ENCODE data around the gene NEK6. TPM values are rescaled to one million over a fixed set of nuclear protein-coding genes. Genes with fewer than 3 reads are reported as not detected.

The NEK6 gene
- total RNA-seq, 4 donors from 2014 or later: 25.3 to 53.1 (median 43.3) TPM

DNA sequence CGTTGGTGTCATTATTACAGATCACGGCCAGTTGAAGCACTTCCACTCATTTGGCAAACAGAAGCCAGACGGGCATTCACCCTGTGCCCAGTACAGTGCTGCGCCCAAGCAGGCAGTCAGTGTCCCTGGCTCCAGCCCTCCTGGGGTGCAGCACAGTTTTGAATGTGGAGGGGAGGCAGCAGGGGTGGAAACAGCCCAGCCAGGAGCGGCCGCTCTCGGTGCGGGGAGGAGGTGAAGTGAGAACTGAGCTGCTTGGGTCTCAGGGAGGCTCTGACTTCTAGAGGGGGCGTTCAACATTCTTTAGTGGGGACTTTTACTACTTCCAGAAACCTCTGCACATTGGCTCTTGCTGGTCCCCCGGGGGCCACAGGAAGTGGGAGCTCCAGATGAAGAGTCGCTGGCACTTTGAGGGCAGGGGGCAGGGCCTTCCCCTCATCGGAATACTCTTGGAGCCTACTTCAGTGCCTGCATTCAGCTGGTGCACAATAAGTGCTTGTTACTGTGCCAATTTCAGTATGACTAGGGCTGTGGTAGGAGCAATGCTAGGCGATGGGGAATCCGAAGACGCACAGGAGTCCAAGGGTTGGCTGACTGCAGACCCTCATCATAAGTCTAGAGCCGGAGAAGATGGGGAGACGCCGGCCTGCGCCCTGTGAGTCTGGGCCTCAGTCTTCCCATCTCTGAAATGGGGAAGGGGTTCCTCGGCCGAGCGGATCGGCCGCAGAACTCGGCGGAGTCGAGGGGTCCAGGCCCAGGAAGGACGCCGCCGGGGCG, 492 bp upstream of the NEK6 start:
- no peak for DNase-seq (ENCODE audit: low spot score in 2 of 2)
- Histone ChIP-seq H3K9me3 (no peaks in the 10 kb centered on the region), H3K36me3 (no peaks in the 10 kb centered on the region), H3K4me1 (peaks cover 0 to 44% (median 25%) of the 10 kb centered on the region in 4 donors), H3K27ac (peak overlapping the region; percentile 43 to 97 (median 74)), H3K27me3 (no peaks in the 10 kb centered on the region), H3K4me3 (peak overlapping the region; percentile 26 to 73 (median 49))
- no peak for TF ChIP-seq EP300 (IDR thresholded peaks at IDR 0.05)
- 38 to 44% methylated on average over 16 to 19 of the region's 31 CpGs for WGBS, 2 donors

DNA sequence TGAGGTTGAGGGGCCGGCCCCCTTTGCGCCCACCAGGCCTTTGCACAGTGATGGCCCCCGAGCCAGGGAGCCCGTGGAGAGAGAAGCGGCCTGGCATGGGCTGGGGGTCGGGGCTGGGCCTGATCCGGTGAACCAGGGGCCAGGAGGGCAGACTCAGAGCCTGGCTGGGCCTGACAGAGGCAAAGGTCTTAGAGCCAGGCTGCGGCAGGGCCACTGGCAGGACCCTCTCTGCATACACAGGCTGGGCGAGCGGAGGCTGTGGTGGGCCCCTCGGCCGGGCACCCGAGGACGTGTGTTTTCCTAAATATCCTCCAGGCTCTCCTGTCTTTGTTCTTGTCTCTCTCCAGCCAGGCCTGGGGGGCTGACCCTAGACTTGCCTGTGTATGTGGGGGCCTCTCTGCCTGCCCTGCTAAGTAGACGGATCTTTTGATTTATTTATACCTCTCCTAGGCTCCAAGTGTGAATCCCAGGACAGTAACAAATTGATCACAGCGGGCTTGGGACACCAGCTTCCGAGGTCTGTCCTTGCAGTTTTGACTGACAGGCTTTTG, 933 bp downstream of the NEK6 start:
- DNase-seq (ENCODE audit: low spot score in 2 of 2): no peak
- Histone ChIP-seq H3K4me3 (peak overlapping the region; percentile 62 to 84 (median 76)), H3K9me3 (no peaks in the 10 kb centered on the region), H3K27me3 (no peaks in the 10 kb centered on the region), H3K36me3 (no peaks in the 10 kb centered on the region), H3K27ac (peak overlapping the region; percentile 82 to 98 (median 92)), H3K4me1 (peaks cover 0 to 56% (median 39%) of the 10 kb centered on the region in 4 donors)
- TF ChIP-seq POLR2A (IDR thresholded peaks at IDR 0.05) (peak in 1 of 2 donors; percentile 4), CTCF (IDR thresholded peaks at IDR 0.05) (no peak)
- 9 to 12% methylated on average over 13 to 17 of the region's 17 CpGs for WGBS, 2 donors

DNA sequence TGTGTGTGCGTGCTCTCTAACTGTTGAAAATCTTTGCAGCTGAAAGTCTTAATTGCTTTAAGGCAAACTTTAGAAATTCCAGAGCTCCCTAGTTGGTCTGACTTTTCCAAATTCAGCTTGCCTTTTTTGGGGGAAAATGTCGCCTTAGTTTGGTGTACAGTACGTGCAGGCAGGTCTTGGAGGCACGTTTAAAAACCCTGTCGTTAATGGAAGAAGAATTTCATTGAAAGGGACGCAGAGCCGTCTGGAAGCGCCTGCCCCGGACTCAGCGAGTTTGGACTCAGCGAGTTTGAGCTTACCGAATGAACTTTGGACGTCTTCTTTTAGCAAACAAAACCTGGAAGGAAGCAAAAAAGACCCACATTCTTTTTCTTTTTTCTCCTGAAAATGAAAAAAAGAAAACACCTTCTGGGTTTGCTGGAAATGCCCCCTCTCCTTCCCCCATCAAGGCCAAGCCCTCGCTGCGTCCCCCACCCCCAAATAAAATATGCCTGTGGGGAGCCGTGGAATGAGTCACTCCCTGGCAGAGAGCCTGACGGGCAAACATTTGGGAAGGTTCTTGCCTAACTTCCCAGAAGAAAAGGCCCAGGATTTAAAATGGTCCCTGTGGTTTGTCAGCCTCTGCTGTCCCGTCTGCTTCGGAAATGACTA, 1.5 kb downstream of the NEK6 start:
- Histone ChIP-seq H3K27me3 (no peaks in the 10 kb centered on the region), H3K9me3 (no peaks in the 10 kb centered on the region), H3K4me3 (peak overlapping the region; percentile 62 to 84 (median 76)), H3K4me1 (peaks cover 0 to 62% (median 45%) of the 10 kb centered on the region in 4 donors), H3K27ac (peak overlapping the region; percentile 82 to 98 (median 92)), H3K36me3 (no peaks in the 10 kb centered on the region)
- WGBS, 2 donors: 5% methylated on average over 19 of the region's 19 CpGs
- TF ChIP-seq EP300 (IDR thresholded peaks at IDR 0.05) (peak in 1 of 2 donors; percentile 87), CTCF (IDR thresholded peaks at IDR 0.05) (peak in 1 of 5 experiments; percentile 9), POLR2A (IDR thresholded peaks at IDR 0.05) (peak; percentile 8 to 14)
- DNase-seq (ENCODE audit: low spot score in 2 of 2): peak; percentile 58 to 83

GRCh38 chr9:124260769-124261603, 3.2 kb downstream of the NEK6 start:
- H3K9me3 ChIP-seq: no peaks in the 10 kb centered on the region
- WGBS, 2 donors: 36 to 40% methylated on average over 15 of the region's 15 CpGs
- no peak for DNase-seq (ENCODE audit: low spot score in 2 of 2)
- H3K4me1 ChIP-seq: peaks cover 0 to 79% (median 59%) of the 10 kb centered on the region in 4 donors
- H3K4me3 ChIP-seq: peak overlapping the region in 2 of 4 donors; percentile 19 to 73
- H3K27ac ChIP-seq: peak overlapping the region; percentile 82 to 98 (median 92)
- no peaks in the 10 kb centered on the region for H3K36me3 ChIP-seq
- no peaks in the 10 kb centered on the region for H3K27me3 ChIP-seq
- TF ChIP-seq EP300 (IDR thresholded peaks at IDR 0.05) (peak in 1 of 2 donors; percentile 13), POLR2A (IDR thresholded peaks at IDR 0.05) (peak in 1 of 2 donors; percentile 22), CTCF (IDR thresholded peaks at IDR 0.05) (no peak)

Measured in tibial nerve (tissue), 4 donors.